ENCODE measurements around the gene APPL2. TPM values are rescaled to one million over a fixed set of nuclear protein-coding genes. Genes with fewer than 3 reads are reported as not detected.

The APPL2 gene
- total RNA-seq, 1 donor from 2014 or later, result 69.8 TPM

GRCh38 chr12:105198961-105199360 lies 37.0 kb downstream of the APPL2 start:
- DNase-seq (ENCODE audit: extremely low spot score, unreplicated experiment), result no peak
- peaks cover 38% of the 10 kb centered on the region for H3K36me3 Mint-ChIP-seq (ENCODE audit: unreplicated experiment)
- no peak for TF ChIP-seq CTCF (IDR thresholded peaks at IDR 0.05)
- no peaks in the 10 kb centered on the region for H3K27me3 Mint-ChIP-seq (ENCODE audit: unreplicated experiment)
- H3K4me3 Mint-ChIP-seq (ENCODE audit: unreplicated experiment), result no peak overlapping the region
- H3K4me1 Mint-ChIP-seq (ENCODE audit: unreplicated experiment), result peaks cover 7% of the 10 kb centered on the region
- peak overlapping the region; percentile 66 for H3K27ac Mint-ChIP-seq (ENCODE audit: unreplicated experiment)
- no peaks in the 10 kb centered on the region for H3K9me3 Mint-ChIP-seq (ENCODE audit: unreplicated experiment)

- Mint-ChIP-seq H3K4me3 (ENCODE audit: unreplicated experiment) (no peak overlapping the region), H3K27me3 (ENCODE audit: unreplicated experiment) (no peaks in the 10 kb centered on the region), H3K36me3 (ENCODE audit: unreplicated experiment) (peaks cover 38% of the 10 kb centered on the region), H3K27ac (ENCODE audit: unreplicated experiment) (no peak overlapping the region), H3K4me1 (ENCODE audit: unreplicated experiment) (peaks cover 7% of the 10 kb centered on the region), H3K9me3 (ENCODE audit: unreplicated experiment) (no peaks in the 10 kb centered on the region)
- no peak for DNase-seq (ENCODE audit: extremely low spot score, unreplicated experiment)
- TF ChIP-seq CTCF (IDR thresholded peaks at IDR 0.05), result no peak
Observed at GRCh38 chr12:105196090-105196489, 39.9 kb downstream of the APPL2 start.

- no peak for TF ChIP-seq CTCF (IDR thresholded peaks at IDR 0.05)
- H3K9me3 Mint-ChIP-seq (ENCODE audit: unreplicated experiment), result no peaks in the 10 kb centered on the region
- no peak for DNase-seq (ENCODE audit: extremely low spot score, unreplicated experiment)
- H3K4me1 Mint-ChIP-seq (ENCODE audit: unreplicated experiment), result peaks cover 5% of the 10 kb centered on the region
- no peaks in the 10 kb centered on the region for H3K27me3 Mint-ChIP-seq (ENCODE audit: unreplicated experiment)
- no peak overlapping the region for H3K4me3 Mint-ChIP-seq (ENCODE audit: unreplicated experiment)
- H3K27ac Mint-ChIP-seq (ENCODE audit: unreplicated experiment), result no peak overlapping the region
- peaks cover 49% of the 10 kb centered on the region for H3K36me3 Mint-ChIP-seq (ENCODE audit: unreplicated experiment)
Observed at GRCh38 chr12:105194947-105195346, 41.0 kb downstream of the APPL2 start.

GRCh38 chr12:105192624-105193225 lies 43.2 kb downstream of the APPL2 start:
- Mint-ChIP-seq H3K4me3 (ENCODE audit: unreplicated experiment) (no peak overlapping the region), H3K27me3 (ENCODE audit: unreplicated experiment) (no peaks in the 10 kb centered on the region), H3K9me3 (ENCODE audit: unreplicated experiment) (no peaks in the 10 kb centered on the region), H3K36me3 (ENCODE audit: unreplicated experiment) (peaks cover 58% of the 10 kb centered on the region), H3K4me1 (ENCODE audit: unreplicated experiment) (no peaks in the 10 kb centered on the region), H3K27ac (ENCODE audit: unreplicated experiment) (no peak overlapping the region)
- DNase-seq (ENCODE audit: extremely low spot score, unreplicated experiment), result no peak
- no peak for TF ChIP-seq CTCF (IDR thresholded peaks at IDR 0.05)

GRCh38 chr12:105190530-105190929 lies 45.4 kb downstream of the APPL2 start:
- H3K9me3 Mint-ChIP-seq (ENCODE audit: unreplicated experiment), result no peaks in the 10 kb centered on the region
- peaks cover 67% of the 10 kb centered on the region for H3K36me3 Mint-ChIP-seq (ENCODE audit: unreplicated experiment)
- TF ChIP-seq CTCF (IDR thresholded peaks at IDR 0.05), result no peak
- H3K4me1 Mint-ChIP-seq (ENCODE audit: unreplicated experiment), result no peaks in the 10 kb centered on the region
- peak overlapping the region; percentile 42 for H3K27ac Mint-ChIP-seq (ENCODE audit: unreplicated experiment)
- H3K27me3 Mint-ChIP-seq (ENCODE audit: unreplicated experiment), result no peaks in the 10 kb centered on the region
- H3K4me3 Mint-ChIP-seq (ENCODE audit: unreplicated experiment), result no peak overlapping the region
- DNase-seq (ENCODE audit: extremely low spot score, unreplicated experiment), result no peak
